ENCODE measurements around the gene EPN1.

Gene EPN1

DNA sequence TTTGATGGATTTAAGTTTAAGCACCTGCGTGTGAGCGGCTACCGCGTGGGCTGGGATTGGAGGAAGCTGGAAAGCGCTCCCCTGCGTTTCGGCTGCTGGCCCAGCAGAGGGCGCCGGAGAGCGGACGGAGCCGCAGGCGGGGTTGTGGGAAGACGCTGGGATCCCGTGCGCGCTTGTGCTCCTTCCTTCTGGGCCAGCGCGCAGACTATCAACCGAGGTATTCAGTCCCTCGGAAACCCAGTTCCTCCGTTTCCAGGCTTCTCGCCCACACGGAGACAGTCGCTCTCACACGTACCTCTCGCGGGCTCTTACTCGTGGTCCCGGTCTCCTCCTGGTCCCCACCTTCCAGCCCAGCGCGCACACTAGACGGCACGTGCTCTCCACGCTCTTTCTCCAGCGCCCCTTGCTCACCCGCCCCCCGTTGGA lies 28.8 kb downstream of the EPN1 start:
- Histone ChIP-seq H3K36me3 (ENCODE audit: control insufficient read depth, insufficient read depth, low read length) (no peaks in the 10 kb centered on the region), H3K9me3 (ENCODE audit: control insufficient read depth, low read length) (no peaks in the 10 kb centered on the region), H3K9ac (no peak overlapping the region), H3K27ac (no peak overlapping the region), H3K79me2 (no peaks in the 10 kb centered on the region), H3K4me1 (peaks cover 2% of the 10 kb centered on the region), H3K4me2 (ENCODE audit: low read length) (no peak overlapping the region), H3K27me3 (ENCODE audit: control insufficient read depth, insufficient read depth, low read length) (no peaks in the 10 kb centered on the region), H2AFZ (no peak overlapping the region), H3K4me3 (ENCODE audit: low read depth, low read length) (no peak overlapping the region)
- TF ChIP-seq, protein P1, sequence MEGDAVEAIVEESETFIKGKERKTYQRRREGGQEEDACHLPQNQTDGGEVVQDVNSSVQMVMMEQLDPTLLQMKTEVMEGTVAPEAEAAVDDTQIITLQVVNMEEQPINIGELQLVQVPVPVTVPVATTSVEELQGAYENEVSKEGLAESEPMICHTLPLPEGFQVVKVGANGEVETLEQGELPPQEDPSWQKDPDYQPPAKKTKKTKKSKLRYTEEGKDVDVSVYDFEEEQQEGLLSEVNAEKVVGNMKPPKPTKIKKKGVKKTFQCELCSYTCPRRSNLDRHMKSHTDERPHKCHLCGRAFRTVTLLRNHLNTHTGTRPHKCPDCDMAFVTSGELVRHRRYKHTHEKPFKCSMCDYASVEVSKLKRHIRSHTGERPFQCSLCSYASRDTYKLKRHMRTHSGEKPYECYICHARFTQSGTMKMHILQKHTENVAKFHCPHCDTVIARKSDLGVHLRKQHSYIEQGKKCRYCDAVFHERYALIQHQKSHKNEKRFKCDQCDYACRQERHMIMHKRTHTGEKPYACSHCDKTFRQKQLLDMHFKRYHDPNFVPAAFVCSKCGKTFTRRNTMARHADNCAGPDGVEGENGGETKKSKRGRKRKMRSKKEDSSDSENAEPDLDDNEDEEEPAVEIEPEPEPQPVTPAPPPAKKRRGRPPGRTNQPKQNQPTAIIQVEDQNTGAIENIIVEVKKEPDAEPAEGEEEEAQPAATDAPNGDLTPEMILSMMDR (IDR thresholded peaks at IDR 0.05) = peak; percentile 23

DNA sequence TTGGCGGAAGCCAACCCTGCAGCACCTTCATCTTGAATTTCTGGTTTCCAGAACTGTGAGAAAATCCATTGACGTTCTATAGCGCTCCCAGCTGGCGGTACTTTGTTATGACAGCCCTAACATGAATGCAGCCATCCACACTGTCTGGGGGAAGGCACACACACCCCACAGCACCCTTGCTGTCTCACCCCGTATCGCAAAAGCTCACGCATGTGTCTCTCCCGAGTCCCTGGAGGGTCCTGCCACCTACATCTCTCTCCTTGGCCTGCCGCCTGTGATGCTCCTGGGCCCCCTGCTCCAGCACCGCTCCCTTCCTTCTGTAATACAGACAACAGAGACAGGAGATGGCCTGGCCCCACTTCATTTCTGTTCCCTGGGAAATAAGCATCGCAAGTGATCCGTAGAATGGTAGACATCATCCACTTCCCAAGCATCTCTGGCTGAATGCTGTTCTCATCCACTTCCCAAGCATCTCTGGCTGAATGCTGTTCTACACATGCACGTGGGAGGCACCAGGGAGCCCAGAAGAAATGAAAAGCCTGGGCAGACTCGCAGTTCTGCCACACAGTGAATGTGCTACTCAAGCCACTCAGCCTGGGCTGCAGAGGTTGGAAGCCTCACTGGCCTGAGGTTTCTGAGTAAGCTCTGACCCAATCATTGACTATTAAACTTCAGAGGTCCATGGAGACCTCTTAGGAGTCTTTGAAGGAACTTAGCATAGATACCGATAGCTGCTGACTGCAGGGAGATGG lies 29.6 kb downstream of the EPN1 start:
- Histone ChIP-seq H3K4me2 (ENCODE audit: low read length) (peak overlapping the region; percentile 37), H3K27me3 (ENCODE audit: control insufficient read depth, insufficient read depth, low read length) (no peaks in the 10 kb centered on the region), H3K4me1 (peaks cover 2% of the 10 kb centered on the region), H3K79me2 (no peaks in the 10 kb centered on the region), H3K36me3 (ENCODE audit: control insufficient read depth, insufficient read depth, low read length) (no peaks in the 10 kb centered on the region), H3K9ac (no peak overlapping the region), H3K27ac (no peak overlapping the region), H3K4me3 (ENCODE audit: low read depth, low read length) (no peak overlapping the region), H2AFZ (no peak overlapping the region), H3K9me3 (ENCODE audit: control insufficient read depth, low read length) (no peaks in the 10 kb centered on the region)
- TF ChIP-seq, protein P1 (IDR thresholded peaks at IDR 0.05) = no peak

DNA sequence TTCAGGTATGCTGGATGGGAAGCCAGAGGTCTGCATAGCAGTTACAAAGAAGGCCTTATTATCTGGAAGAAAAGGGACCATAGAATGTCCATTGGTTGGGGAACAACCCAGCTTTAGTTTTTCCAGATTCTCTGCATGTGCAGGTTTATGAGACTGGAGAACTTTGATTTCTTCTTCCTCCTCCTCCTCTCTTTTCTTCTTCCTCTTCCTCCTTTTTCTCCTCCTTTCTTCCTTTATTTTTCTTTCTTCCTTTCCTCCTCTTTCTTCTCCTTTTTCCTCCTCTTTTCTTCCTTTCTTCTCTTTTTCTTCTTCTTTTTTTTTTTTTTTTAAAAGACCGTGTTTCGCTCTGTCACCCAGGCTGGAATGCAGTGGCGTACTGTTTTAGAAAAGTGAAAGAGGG lies 30.9 kb downstream of the EPN1 start:
- no peaks in the 10 kb centered on the region for H3K27me3 ChIP-seq (ENCODE audit: control insufficient read depth, insufficient read depth, low read length)
- H3K36me3 ChIP-seq (ENCODE audit: control insufficient read depth, insufficient read depth, low read length) = no peaks in the 10 kb centered on the region
- no peak overlapping the region for H3K4me2 ChIP-seq (ENCODE audit: low read length)
- H2AFZ ChIP-seq = no peak overlapping the region
- no peaks in the 10 kb centered on the region for H3K9me3 ChIP-seq (ENCODE audit: control insufficient read depth, low read length)
- H3K4me3 ChIP-seq (ENCODE audit: low read depth, low read length) = no peak overlapping the region
- no peaks in the 10 kb centered on the region for H3K79me2 ChIP-seq
- peaks cover 2% of the 10 kb centered on the region for H3K4me1 ChIP-seq
- no peak overlapping the region for H3K9ac ChIP-seq
- TF ChIP-seq, protein P1 (IDR thresholded peaks at IDR 0.05) = no peak
- no peak overlapping the region for H3K27ac ChIP-seq

DNA sequence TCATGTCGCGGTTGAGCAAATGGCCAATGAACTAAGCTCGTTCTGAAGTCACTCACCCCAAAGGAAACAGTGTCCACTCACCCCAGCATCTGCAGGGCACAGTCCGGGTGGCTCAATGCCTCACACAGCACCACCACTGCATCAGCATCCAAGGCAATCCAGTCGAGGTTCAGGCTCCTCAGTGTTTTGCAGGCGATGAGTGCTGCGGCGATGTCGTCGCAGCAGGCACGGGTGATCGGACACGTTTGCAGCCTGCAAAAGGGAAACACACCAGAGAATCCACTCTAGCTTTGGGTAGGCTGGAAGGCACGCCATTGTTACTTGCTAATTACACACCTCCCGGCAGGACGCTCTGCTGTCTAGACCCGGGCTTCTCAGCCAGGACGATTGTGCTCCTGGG lies 36.7 kb downstream of the EPN1 start:
- no peak overlapping the region for H2AFZ ChIP-seq
- no peaks in the 10 kb centered on the region for H3K27me3 ChIP-seq (ENCODE audit: control insufficient read depth, insufficient read depth, low read length)
- H3K27ac ChIP-seq = no peak overlapping the region
- H3K4me2 ChIP-seq (ENCODE audit: low read length) = no peak overlapping the region
- H3K9ac ChIP-seq = no peak overlapping the region
- H3K9me3 ChIP-seq (ENCODE audit: control insufficient read depth, low read length) = no peaks in the 10 kb centered on the region
- no peaks in the 10 kb centered on the region for H3K4me1 ChIP-seq
- TF ChIP-seq, protein P1 (IDR thresholded peaks at IDR 0.05) = no peak
- no peaks in the 10 kb centered on the region for H3K79me2 ChIP-seq
- no peaks in the 10 kb centered on the region for H3K36me3 ChIP-seq (ENCODE audit: control insufficient read depth, insufficient read depth, low read length)
- H3K4me3 ChIP-seq (ENCODE audit: low read depth, low read length) = no peak overlapping the region

Measured in parathyroid adenoma (tissue), 2 donors.